Measurements from ENCODE around the gene RHEB.

RHEB gene

DNA sequence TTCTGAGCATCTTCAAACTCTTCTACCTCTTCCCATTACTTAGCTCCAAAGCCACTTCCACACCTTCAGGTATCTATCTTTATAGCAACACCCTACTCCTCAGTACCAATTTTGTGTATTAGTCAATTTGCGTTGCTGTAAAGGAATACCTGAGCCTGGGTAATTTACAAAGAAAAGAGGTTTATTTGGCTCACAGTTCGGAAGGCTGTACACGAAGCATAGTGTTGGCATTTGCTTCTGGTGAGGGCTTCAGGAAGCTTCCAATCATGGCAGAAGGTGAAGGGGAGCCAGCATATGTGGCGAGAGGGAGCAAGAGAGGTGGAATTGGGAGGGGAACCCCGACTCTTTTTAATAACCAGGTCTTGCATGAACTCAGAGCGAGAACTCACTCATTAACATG, 62.2 kb downstream of the RHEB start:
- Histone ChIP-seq H3K18ac (ENCODE audit: low read length) (no peak overlapping the region), H3K4me2 (ENCODE audit: low read length) (no peak overlapping the region), H3K4me1 (ENCODE audit: control insufficient read depth, low read depth, low read length) (no peaks in the 10 kb centered on the region), H2BK120ac (ENCODE audit: low read depth, low read length) (no peak overlapping the region), H2AK5ac (ENCODE audit: low read length) (no peak overlapping the region), H3K4ac (ENCODE audit: low read depth, low read length) (no peak overlapping the region), H2BK5ac (ENCODE audit: low read length) (no peak overlapping the region), H3K27me3 (ENCODE audit: insufficient read depth, low read length, poor library complexity) (no peaks in the 10 kb centered on the region), H3K36me3 (ENCODE audit: control insufficient read depth, insufficient read depth, low read length) (no peaks in the 10 kb centered on the region), H3K23ac (ENCODE audit: low read length) (no peak overlapping the region), H3K27ac (ENCODE audit: low read depth, low read length) (no peak overlapping the region), H4K5ac (ENCODE audit: low read length) (no peak overlapping the region), H4K8ac (ENCODE audit: low read depth, low read length) (no peak overlapping the region), H3K9ac (ENCODE audit: low read length) (no peak overlapping the region), H3K79me1 (ENCODE audit: low read length) (no peaks in the 10 kb centered on the region), H3K79me2 (ENCODE audit: control insufficient read depth, insufficient read depth, low read length) (no peaks in the 10 kb centered on the region), H2BK15ac (replicated peaks; ENCODE audit: low read depth) (no peak overlapping the region), H3K56ac (ENCODE audit: low read length) (no peak overlapping the region), H3K4me3 (ENCODE audit: low read length) (no peak overlapping the region)
- WGBS (ENCODE audit: extremely low coverage, insufficient coverage, low lambda C conversion rate) = no CpG with 5 or more reads among the region's 6 CpGs
- no peak for DNase-seq

DNA sequence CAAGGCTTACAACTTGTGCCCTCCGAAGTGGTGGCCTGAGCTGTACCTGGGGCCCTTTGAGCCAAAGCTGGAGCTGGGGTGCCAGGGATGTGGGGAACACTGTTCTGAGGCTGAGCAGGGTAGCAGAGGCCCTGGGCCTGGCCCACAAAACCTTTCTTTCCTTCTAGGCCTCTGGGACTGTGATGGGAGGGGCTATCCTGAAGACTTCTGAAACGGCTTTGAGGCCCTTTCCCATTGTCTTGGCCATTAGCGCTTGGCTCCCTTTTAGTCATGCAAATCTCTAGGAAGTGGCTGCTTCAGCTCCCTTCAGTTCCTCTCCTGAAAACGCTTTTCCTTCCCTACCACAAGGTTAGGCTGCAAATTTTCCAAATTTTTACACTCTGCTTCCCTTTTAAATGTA, 62.9 kb downstream of the RHEB start:
- no peak overlapping the region for H2BK120ac ChIP-seq (ENCODE audit: low read depth, low read length)
- no peak overlapping the region for H4K8ac ChIP-seq (ENCODE audit: low read depth, low read length)
- WGBS (ENCODE audit: extremely low coverage, insufficient coverage, low lambda C conversion rate) = no CpG with 5 or more reads among the region's 4 CpGs
- no peak overlapping the region for H3K23ac ChIP-seq (ENCODE audit: low read length)
- H4K5ac ChIP-seq (ENCODE audit: low read length) = no peak overlapping the region
- no peak overlapping the region for H3K27ac ChIP-seq (ENCODE audit: low read depth, low read length)
- H3K4me3 ChIP-seq (ENCODE audit: low read length) = no peak overlapping the region
- peak; percentile 83 for DNase-seq
- H3K4me1 ChIP-seq (ENCODE audit: control insufficient read depth, low read depth, low read length) = no peaks in the 10 kb centered on the region
- no peak overlapping the region for H3K4ac ChIP-seq (ENCODE audit: low read depth, low read length)
- no peak overlapping the region for H2BK15ac ChIP-seq (replicated peaks; ENCODE audit: low read depth)
- no peaks in the 10 kb centered on the region for H3K36me3 ChIP-seq (ENCODE audit: control insufficient read depth, insufficient read depth, low read length)
- no peaks in the 10 kb centered on the region for H3K79me1 ChIP-seq (ENCODE audit: low read length)
- H2BK5ac ChIP-seq (ENCODE audit: low read length) = no peak overlapping the region
- no peaks in the 10 kb centered on the region for H3K79me2 ChIP-seq (ENCODE audit: control insufficient read depth, insufficient read depth, low read length)
- no peak overlapping the region for H3K56ac ChIP-seq (ENCODE audit: low read length)
- H3K9ac ChIP-seq (ENCODE audit: low read length) = no peak overlapping the region
- no peaks in the 10 kb centered on the region for H3K27me3 ChIP-seq (ENCODE audit: insufficient read depth, low read length, poor library complexity)
- H3K18ac ChIP-seq (ENCODE audit: low read length) = no peak overlapping the region
- H3K4me2 ChIP-seq (ENCODE audit: low read length) = no peak overlapping the region
- no peak overlapping the region for H2AK5ac ChIP-seq (ENCODE audit: low read length)

DNA sequence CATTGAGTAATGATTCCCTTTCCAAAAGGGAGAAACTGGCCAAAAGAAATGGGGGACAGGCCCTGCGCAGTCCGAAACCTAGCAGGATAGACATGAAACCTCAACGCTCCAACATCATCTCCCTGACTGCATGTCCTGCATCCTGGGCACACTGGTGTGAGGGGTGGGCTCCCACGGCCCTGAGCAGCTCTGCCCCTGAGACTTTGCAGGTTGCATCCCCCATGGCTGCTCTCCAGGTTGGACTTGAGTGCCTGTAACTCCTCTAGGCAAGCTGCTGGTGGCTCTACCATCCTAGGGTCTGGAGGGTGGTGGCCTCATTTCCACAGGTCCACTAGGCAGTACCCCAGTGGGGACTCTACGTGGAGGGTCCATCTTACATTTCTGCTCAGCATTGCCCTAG, 63.4 kb downstream of the RHEB start:
- Histone ChIP-seq H2BK120ac (ENCODE audit: low read depth, low read length) (no peak overlapping the region), H3K79me1 (ENCODE audit: low read length) (no peaks in the 10 kb centered on the region), H3K23ac (ENCODE audit: low read length) (no peak overlapping the region), H3K27ac (ENCODE audit: low read depth, low read length) (no peak overlapping the region), H3K18ac (ENCODE audit: low read length) (no peak overlapping the region), H3K4me3 (ENCODE audit: low read length) (no peak overlapping the region), H2BK15ac (replicated peaks; ENCODE audit: low read depth) (no peak overlapping the region), H3K36me3 (ENCODE audit: control insufficient read depth, insufficient read depth, low read length) (no peaks in the 10 kb centered on the region), H4K5ac (ENCODE audit: low read length) (no peak overlapping the region), H4K8ac (ENCODE audit: low read depth, low read length) (no peak overlapping the region), H3K27me3 (ENCODE audit: insufficient read depth, low read length, poor library complexity) (no peaks in the 10 kb centered on the region), H3K4ac (ENCODE audit: low read depth, low read length) (no peak overlapping the region), H2AK5ac (ENCODE audit: low read length) (no peak overlapping the region), H3K9ac (ENCODE audit: low read length) (no peak overlapping the region), H3K4me2 (ENCODE audit: low read length) (no peak overlapping the region), H2BK5ac (ENCODE audit: low read length) (no peak overlapping the region), H3K56ac (ENCODE audit: low read length) (no peak overlapping the region), H3K4me1 (ENCODE audit: control insufficient read depth, low read depth, low read length) (no peaks in the 10 kb centered on the region), H3K79me2 (ENCODE audit: control insufficient read depth, insufficient read depth, low read length) (no peaks in the 10 kb centered on the region)
- WGBS (ENCODE audit: extremely low coverage, insufficient coverage, low lambda C conversion rate) = no CpG with 5 or more reads among the region's 5 CpGs
- no peak for DNase-seq

GRCh38 chr7:151455690-151456089, 64.0 kb downstream of the RHEB start:
- no peak overlapping the region for H2BK5ac ChIP-seq (ENCODE audit: low read length)
- no peak overlapping the region for H3K23ac ChIP-seq (ENCODE audit: low read length)
- no peak overlapping the region for H3K4ac ChIP-seq (ENCODE audit: low read depth, low read length)
- no peaks in the 10 kb centered on the region for H3K36me3 ChIP-seq (ENCODE audit: control insufficient read depth, insufficient read depth, low read length)
- H3K4me1 ChIP-seq (ENCODE audit: control insufficient read depth, low read depth, low read length) = no peaks in the 10 kb centered on the region
- no peak overlapping the region for H3K18ac ChIP-seq (ENCODE audit: low read length)
- H3K9ac ChIP-seq (ENCODE audit: low read length) = no peak overlapping the region
- H4K5ac ChIP-seq (ENCODE audit: low read length) = no peak overlapping the region
- no peak overlapping the region for H3K4me2 ChIP-seq (ENCODE audit: low read length)
- no peak overlapping the region for H2AK5ac ChIP-seq (ENCODE audit: low read length)
- H3K4me3 ChIP-seq (ENCODE audit: low read length) = no peak overlapping the region
- H4K8ac ChIP-seq (ENCODE audit: low read depth, low read length) = no peak overlapping the region
- H3K27me3 ChIP-seq (ENCODE audit: insufficient read depth, low read length, poor library complexity) = no peaks in the 10 kb centered on the region
- H2BK15ac ChIP-seq (replicated peaks; ENCODE audit: low read depth) = no peak overlapping the region
- no peak overlapping the region for H3K27ac ChIP-seq (ENCODE audit: low read depth, low read length)
- no peaks in the 10 kb centered on the region for H3K79me2 ChIP-seq (ENCODE audit: control insufficient read depth, insufficient read depth, low read length)
- DNase-seq = no peak
- H3K56ac ChIP-seq (ENCODE audit: low read length) = no peak overlapping the region
- no CpG with 5 or more reads among the region's 4 CpGs for WGBS (ENCODE audit: extremely low coverage, insufficient coverage, low lambda C conversion rate)
- no peak overlapping the region for H2BK120ac ChIP-seq (ENCODE audit: low read depth, low read length)
- no peaks in the 10 kb centered on the region for H3K79me1 ChIP-seq (ENCODE audit: low read length)

GRCh38 chr7:151454932-151455530, 64.7 kb downstream of the RHEB start:
- H3K4me1 ChIP-seq (ENCODE audit: control insufficient read depth, low read depth, low read length) = no peaks in the 10 kb centered on the region
- H3K36me3 ChIP-seq (ENCODE audit: control insufficient read depth, insufficient read depth, low read length) = no peaks in the 10 kb centered on the region
- H3K4me3 ChIP-seq (ENCODE audit: low read length) = no peak overlapping the region
- no peak overlapping the region for H2AK5ac ChIP-seq (ENCODE audit: low read length)
- H3K79me1 ChIP-seq (ENCODE audit: low read length) = no peaks in the 10 kb centered on the region
- no peak overlapping the region for H2BK15ac ChIP-seq (replicated peaks; ENCODE audit: low read depth)
- no peak overlapping the region for H3K56ac ChIP-seq (ENCODE audit: low read length)
- no peaks in the 10 kb centered on the region for H3K27me3 ChIP-seq (ENCODE audit: insufficient read depth, low read length, poor library complexity)
- no CpG with 5 or more reads among the region's 15 CpGs for WGBS (ENCODE audit: extremely low coverage, insufficient coverage, low lambda C conversion rate)
- no peaks in the 10 kb centered on the region for H3K79me2 ChIP-seq (ENCODE audit: control insufficient read depth, insufficient read depth, low read length)
- H2BK5ac ChIP-seq (ENCODE audit: low read length) = no peak overlapping the region
- H3K18ac ChIP-seq (ENCODE audit: low read length) = no peak overlapping the region
- no peak overlapping the region for H2BK120ac ChIP-seq (ENCODE audit: low read depth, low read length)
- no peak overlapping the region for H3K4ac ChIP-seq (ENCODE audit: low read depth, low read length)
- no peak overlapping the region for H4K5ac ChIP-seq (ENCODE audit: low read length)
- no peak overlapping the region for H3K9ac ChIP-seq (ENCODE audit: low read length)
- no peak overlapping the region for H3K23ac ChIP-seq (ENCODE audit: low read length)
- no peak overlapping the region for H3K27ac ChIP-seq (ENCODE audit: low read depth, low read length)
- H3K4me2 ChIP-seq (ENCODE audit: low read length) = no peak overlapping the region
- H4K8ac ChIP-seq (ENCODE audit: low read depth, low read length) = no peak overlapping the region
- DNase-seq = no peak

DNA sequence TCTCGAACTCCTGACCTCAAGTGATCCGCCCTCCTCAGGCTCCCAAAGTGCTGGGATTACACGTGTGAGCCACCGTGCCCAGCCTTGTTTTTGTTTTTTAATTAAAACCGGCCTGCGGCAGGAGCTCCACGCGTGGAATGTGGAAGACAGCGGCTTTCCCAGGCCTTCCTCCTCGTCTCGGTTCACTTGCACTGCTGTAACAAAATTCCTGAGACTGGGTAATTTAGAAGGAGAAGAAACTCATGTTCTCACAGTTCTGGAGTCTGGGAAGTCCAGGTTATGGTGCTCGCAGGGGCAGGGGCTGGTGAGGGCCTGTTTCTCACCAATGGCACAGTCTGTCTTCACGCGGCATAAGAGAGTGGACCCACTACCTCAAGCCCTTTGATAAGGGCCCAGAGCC, 65.4 kb downstream of the RHEB start:
- no peak overlapping the region for H4K8ac ChIP-seq (ENCODE audit: low read depth, low read length)
- H3K4me3 ChIP-seq (ENCODE audit: low read length) = no peak overlapping the region
- no peak for DNase-seq
- no peak overlapping the region for H4K5ac ChIP-seq (ENCODE audit: low read length)
- H3K27ac ChIP-seq (ENCODE audit: low read depth, low read length) = no peak overlapping the region
- no peaks in the 10 kb centered on the region for H3K79me1 ChIP-seq (ENCODE audit: low read length)
- no peak overlapping the region for H2BK5ac ChIP-seq (ENCODE audit: low read length)
- no peak overlapping the region for H3K9ac ChIP-seq (ENCODE audit: low read length)
- no peaks in the 10 kb centered on the region for H3K79me2 ChIP-seq (ENCODE audit: control insufficient read depth, insufficient read depth, low read length)
- no peak overlapping the region for H2BK120ac ChIP-seq (ENCODE audit: low read depth, low read length)
- no peaks in the 10 kb centered on the region for H3K27me3 ChIP-seq (ENCODE audit: insufficient read depth, low read length, poor library complexity)
- no peak overlapping the region for H2BK15ac ChIP-seq (replicated peaks; ENCODE audit: low read depth)
- H3K4me1 ChIP-seq (ENCODE audit: control insufficient read depth, low read depth, low read length) = no peaks in the 10 kb centered on the region
- H3K23ac ChIP-seq (ENCODE audit: low read length) = no peak overlapping the region
- H3K56ac ChIP-seq (ENCODE audit: low read length) = no peak overlapping the region
- H3K36me3 ChIP-seq (ENCODE audit: control insufficient read depth, insufficient read depth, low read length) = no peaks in the 10 kb centered on the region
- no CpG with 5 or more reads among the region's 14 CpGs for WGBS (ENCODE audit: extremely low coverage, insufficient coverage, low lambda C conversion rate)
- no peak overlapping the region for H3K4me2 ChIP-seq (ENCODE audit: low read length)
- H3K18ac ChIP-seq (ENCODE audit: low read length) = no peak overlapping the region
- no peak overlapping the region for H2AK5ac ChIP-seq (ENCODE audit: low read length)
- H3K4ac ChIP-seq (ENCODE audit: low read depth, low read length) = no peak overlapping the region
